CD8-positive, alpha-beta memory T cell (primary cell): ENCODE measurements around the gene ZBTB46. TPM values are rescaled to one million over a fixed set of nuclear protein-coding genes. Genes with fewer than 3 reads are reported as not detected.
A peak's percentile ranks its signal among the peaks of the same experiment; 100 is the strongest.

Experiments
- CTCF ChIA-PET: fragments of 350-600 bp; sonication (Branson Sonifier 250); formaldehyde crosslinking; loops from one replicate; lab custom pipeline; 2021; ENCODE audit warnings: antibody characterized with exemption; lab: Charles Lee
- POLR2A ChIA-PET: fragments of 350-600 bp; sonication (Branson Sonifier 250); formaldehyde crosslinking; loops from one replicate; lab custom pipeline; 2021; ENCODE audit warnings: antibody characterized with exemption; lab: Charles Lee
- DNase-seq, 5 donors: peaks; one replicate each; pipeline versions ENCODE4 v3.0.0 to v3.0.0-alpha.2; 2020 to 2022; ENCODE audit warnings: mixed read lengths in 1 of 5
- H3K27ac ChIP-seq: one replicate; pipeline ENCODE4 v1.7.0; 2013; ENCODE audit warnings: low read depth, mild to moderate bottlenecking, low read length, moderate library complexity
- H3K27me3 ChIP-seq: 2 replicates; pipeline ENCODE4 v1.7.0; 2013; ENCODE audit warnings: low read length, mild to moderate bottlenecking; ENCODE audit not compliant: insufficient read depth, poor library complexity, severe bottlenecking
- H3K36me3 ChIP-seq: 2 replicates; pipeline ENCODE4 v1.7.0; 2013; ENCODE audit warnings: mild to moderate bottlenecking, low read length, moderate library complexity; ENCODE audit not compliant: insufficient read depth
- H3K4me1 ChIP-seq: 2 replicates; pipeline ENCODE4 v1.7.0; 2013; ENCODE audit warnings: mild to moderate bottlenecking, low read length, moderate library complexity; ENCODE audit not compliant: insufficient read depth
- H3K4me3 ChIP-seq: 2 replicates; pipeline ENCODE4 v1.7.0; 2013; ENCODE audit warnings: mild to moderate bottlenecking, low read length
- H3K9me3 ChIP-seq: 2 replicates; pipeline ENCODE4 v1.7.0; 2013; ENCODE audit warnings: mild to moderate bottlenecking, low read length
- H3K27ac Mint-ChIP-seq, 8 donors: one replicate each; pipeline ENCODE4 v1.8.0; 2020 to 2021; ENCODE audit warnings: mixed read lengths in 8 of 8, mild to moderate bottlenecking in 6 of 8, inconsistent platforms in 3 of 8, moderate library complexity in 3 of 8
- H3K27me3 Mint-ChIP-seq, 2 donors: one replicate each; pipeline ENCODE4 v1.8.0; 2020 to 2021; ENCODE audit warnings: mixed read lengths in 2 of 2, mild to moderate bottlenecking in 1 of 2, moderate library complexity in 1 of 2
- H3K36me3 Mint-ChIP-seq, 3 donors: one replicate each; pipeline ENCODE4 v1.8.0; 2020 to 2021; ENCODE audit warnings: mixed read lengths in 3 of 3, inconsistent platforms in 1 of 3, mild to moderate bottlenecking in 1 of 3
- H3K4me1 Mint-ChIP-seq, 3 donors: one replicate each; pipeline ENCODE4 v1.8.0; 2020 to 2021; ENCODE audit warnings: mixed read lengths in 3 of 3, inconsistent platforms in 1 of 3, mild to moderate bottlenecking in 1 of 3
- H3K4me3 Mint-ChIP-seq, 7 donors: one replicate each; pipeline ENCODE4 v1.8.0; 2020 to 2021; ENCODE audit warnings: mixed read lengths in 7 of 7, mild to moderate bottlenecking in 6 of 7, moderate library complexity in 4 of 7, inconsistent platforms in 2 of 7
- H3K9me3 Mint-ChIP-seq, 5 donors: one replicate each; pipeline ENCODE4 v1.8.0; 2020 to 2022; ENCODE audit warnings: mixed read lengths in 5 of 5, mild to moderate bottlenecking in 3 of 5, moderate library complexity in 2 of 5, inconsistent platforms in 1 of 5
- polyA plus RNA-seq: library from polyadenylated mRNA; unstranded; fragments of 300-500 nt; fragmentation: Illumina TruSeq; gene quantifications from one replicate; pipeline ENCODE4 v1.2.3, GENCODE V29; 2021
- total RNA-seq, 2 experiments: library from RNA; stranded (reverse); gene quantifications; one replicate each; pipeline ENCODE4 v1.2.3, GENCODE V29; 2021

The ZBTB46 gene
- total and polyA plus RNA-seq, 3 experiments from 2014 or later: 0.08 to 0.39 (median 0.31) TPM

DNA sequence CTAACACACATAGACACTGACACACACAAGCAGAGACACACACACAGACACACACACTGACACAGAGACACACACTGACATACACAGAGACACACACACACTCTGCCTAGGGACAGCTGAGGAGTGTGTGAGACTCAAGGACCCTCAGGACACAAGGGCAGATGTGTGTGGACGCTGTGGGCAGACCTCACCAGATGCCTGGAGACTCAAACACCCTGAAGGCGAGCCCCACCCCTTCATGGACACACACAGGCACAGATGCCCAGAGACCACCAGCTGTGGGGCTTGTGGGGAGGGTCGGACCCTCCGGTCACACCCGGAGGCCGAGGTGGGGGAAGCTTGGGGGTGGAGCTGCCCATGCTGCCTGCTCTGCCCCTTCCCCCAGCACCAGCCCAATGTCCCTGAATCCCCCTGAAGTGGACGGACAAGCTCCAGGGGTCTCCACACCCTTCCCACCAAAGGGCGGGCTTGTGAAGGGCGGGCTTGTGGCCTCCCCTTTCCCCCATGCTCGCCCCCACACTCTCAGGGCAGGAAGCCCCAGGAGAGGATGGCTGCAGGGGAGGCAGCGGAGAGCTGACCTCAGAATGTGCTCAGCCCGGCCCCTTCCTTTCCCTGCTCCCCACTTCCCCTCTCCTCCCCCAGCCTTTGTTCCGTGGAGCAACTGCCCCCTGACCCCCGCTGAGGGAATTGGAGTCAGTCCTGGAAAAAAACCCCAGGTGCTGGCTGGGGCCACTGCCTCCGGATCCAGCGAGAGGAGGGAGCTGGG is 16.4 kb upstream of the ZBTB46 start:
- peaks cover 4 to 8% (median 4%) of the 10 kb centered on the region in 3 donors for H3K4me1 Mint-ChIP-seq
- ChIA-PET CTCF (no interaction called here), POLR2A (no interaction called here)
- Histone ChIP-seq H3K9me3 (no peaks in the 10 kb centered on the region), H3K4me1 (peaks cover 18% of the 10 kb centered on the region), H3K4me3 (no peak overlapping the region), H3K27ac (peak overlapping the region; percentile 20), H3K36me3 (no peaks in the 10 kb centered on the region), H3K27me3 (peaks cover 33% of the 10 kb centered on the region)
- no peaks in the 10 kb centered on the region for H3K36me3 Mint-ChIP-seq
- no peak overlapping the region for H3K27ac Mint-ChIP-seq
- no peak for DNase-seq
- peaks cover 43% of the 10 kb centered on the region in 2 donors for H3K27me3 Mint-ChIP-seq
- no peaks in the 10 kb centered on the region for H3K9me3 Mint-ChIP-seq
- no peak overlapping the region for H3K4me3 Mint-ChIP-seq

DNA sequence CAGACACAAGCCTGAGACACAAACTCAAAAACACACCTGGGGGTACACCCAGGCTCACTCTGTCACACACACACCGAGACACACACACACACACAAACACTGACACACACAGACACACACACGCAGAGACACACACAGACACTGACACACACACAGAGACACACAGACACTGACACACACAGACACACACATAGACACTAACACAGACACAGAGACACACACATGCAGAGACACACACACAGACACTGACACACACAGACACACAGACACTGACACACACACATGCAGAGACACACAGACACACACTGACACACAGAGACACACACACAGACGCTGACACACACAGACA is 15.8 kb upstream of the ZBTB46 start:
- no peak overlapping the region for H3K4me3 Mint-ChIP-seq
- Histone ChIP-seq H3K4me1 (peaks cover 18% of the 10 kb centered on the region), H3K4me3 (no peak overlapping the region), H3K27ac (peak overlapping the region; percentile 20), H3K27me3 (peaks cover 33% of the 10 kb centered on the region), H3K36me3 (no peaks in the 10 kb centered on the region), H3K9me3 (no peaks in the 10 kb centered on the region)
- no peak for DNase-seq
- H3K9me3 Mint-ChIP-seq: peaks cover 0 to 2% (median 0%) of the 10 kb centered on the region in 5 donors
- H3K36me3 Mint-ChIP-seq: peaks cover 0 to 4% (median 2%) of the 10 kb centered on the region in 3 donors
- H3K4me1 Mint-ChIP-seq: peaks cover 4 to 8% (median 8%) of the 10 kb centered on the region in 3 donors
- H3K27me3 Mint-ChIP-seq: peaks cover 44% of the 10 kb centered on the region in 2 donors
- ChIA-PET POLR2A (no interaction called here), CTCF (no interaction called here)
- H3K27ac Mint-ChIP-seq: no peak overlapping the region

DNA sequence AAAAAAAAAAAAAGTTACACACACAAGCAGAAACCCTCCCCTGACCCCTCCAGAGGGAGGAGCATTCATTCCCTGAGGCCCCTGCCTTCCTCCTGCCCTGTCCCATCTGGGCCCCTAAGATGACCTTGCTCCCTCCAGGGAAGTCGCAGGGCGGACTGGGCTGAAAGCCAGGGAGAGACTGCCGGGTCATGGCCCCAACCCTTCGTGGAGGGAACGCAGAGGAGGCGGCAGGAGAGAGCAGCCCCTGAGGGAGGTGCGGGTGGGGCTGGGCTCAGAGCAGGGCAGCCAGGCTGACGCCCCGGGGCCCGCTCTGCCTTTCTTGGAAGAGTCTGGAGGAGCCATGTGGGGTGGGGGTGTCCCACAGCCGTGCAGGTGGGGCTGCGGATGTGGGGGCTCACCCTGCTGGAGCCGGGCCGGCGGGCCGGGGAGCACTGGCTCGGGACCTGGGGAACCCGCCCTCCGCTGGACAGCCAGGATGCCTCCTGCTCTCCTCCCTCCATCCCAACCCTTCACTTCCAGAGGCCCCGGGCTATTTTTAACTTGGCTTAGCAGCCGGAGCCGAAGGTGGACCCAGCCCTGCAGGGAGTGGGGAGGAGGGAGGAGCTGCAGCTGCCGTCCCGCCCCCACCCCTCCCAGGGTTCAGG is 15.2 kb upstream of the ZBTB46 start:
- ChIA-PET POLR2A (no interaction called here), CTCF (no interaction called here)
- peaks cover 33% of the 10 kb centered on the region for H3K27me3 ChIP-seq
- H3K27me3 Mint-ChIP-seq: peaks cover 40 to 41% of the 10 kb centered on the region in 2 donors
- H3K36me3 ChIP-seq: no peaks in the 10 kb centered on the region
- no peak overlapping the region for H3K4me3 ChIP-seq
- H3K4me1 ChIP-seq: peaks cover 18% of the 10 kb centered on the region
- no peak for DNase-seq
- H3K9me3 ChIP-seq: no peaks in the 10 kb centered on the region
- H3K4me1 Mint-ChIP-seq: peaks cover 4 to 8% (median 8%) of the 10 kb centered on the region in 3 donors
- peak overlapping the region; percentile 38 for H3K27ac ChIP-seq
- peaks cover 0 to 4% (median 2%) of the 10 kb centered on the region in 3 donors for H3K36me3 Mint-ChIP-seq
- peaks cover 0 to 2% (median 0%) of the 10 kb centered on the region in 5 donors for H3K9me3 Mint-ChIP-seq
- H3K4me3 Mint-ChIP-seq: no peak overlapping the region
- no peak overlapping the region for H3K27ac Mint-ChIP-seq

DNA sequence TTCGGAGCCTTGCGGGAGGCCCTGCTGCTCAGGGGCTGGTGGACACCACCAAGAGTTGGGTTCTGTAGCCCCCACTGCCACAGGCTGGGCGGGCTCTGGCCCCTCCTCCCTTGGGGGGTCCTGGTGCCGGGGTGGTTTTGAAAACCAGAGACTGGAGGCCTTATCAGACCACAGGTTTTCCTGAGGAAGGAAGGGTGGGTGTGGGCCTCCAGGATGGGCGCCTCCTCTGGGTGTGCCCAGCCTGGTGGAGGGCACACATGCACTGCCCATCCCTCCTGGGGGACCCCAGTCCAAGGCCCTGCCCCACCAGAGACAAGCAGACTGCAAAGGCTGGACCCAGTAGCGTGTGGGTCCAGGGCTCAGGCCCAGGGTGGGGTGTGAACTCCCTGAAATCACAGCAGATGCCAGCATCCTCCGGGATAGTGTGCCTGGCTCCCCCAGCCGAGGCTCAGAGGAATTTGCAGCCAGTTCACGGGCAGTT is 13.5 kb upstream of the ZBTB46 start:
- H3K4me1 ChIP-seq: peaks cover 18% of the 10 kb centered on the region
- no peaks in the 10 kb centered on the region for H3K9me3 ChIP-seq
- H3K4me1 Mint-ChIP-seq: peaks cover 4 to 8% (median 5%) of the 10 kb centered on the region in 3 donors
- peaks cover 37% of the 10 kb centered on the region in 2 donors for H3K27me3 Mint-ChIP-seq
- peaks cover 0 to 4% (median 2%) of the 10 kb centered on the region in 3 donors for H3K36me3 Mint-ChIP-seq
- no peak for DNase-seq
- no peak overlapping the region for H3K4me3 ChIP-seq
- H3K27ac ChIP-seq: no peak overlapping the region
- H3K9me3 Mint-ChIP-seq: peaks cover 0 to 2% (median 0%) of the 10 kb centered on the region in 5 donors
- no peaks in the 10 kb centered on the region for H3K36me3 ChIP-seq
- ChIA-PET CTCF (no interaction called here), POLR2A (no interaction called here)
- H3K27me3 ChIP-seq: peaks cover 33% of the 10 kb centered on the region
- no peak overlapping the region for H3K4me3 Mint-ChIP-seq
- H3K27ac Mint-ChIP-seq: no peak overlapping the region

DNA sequence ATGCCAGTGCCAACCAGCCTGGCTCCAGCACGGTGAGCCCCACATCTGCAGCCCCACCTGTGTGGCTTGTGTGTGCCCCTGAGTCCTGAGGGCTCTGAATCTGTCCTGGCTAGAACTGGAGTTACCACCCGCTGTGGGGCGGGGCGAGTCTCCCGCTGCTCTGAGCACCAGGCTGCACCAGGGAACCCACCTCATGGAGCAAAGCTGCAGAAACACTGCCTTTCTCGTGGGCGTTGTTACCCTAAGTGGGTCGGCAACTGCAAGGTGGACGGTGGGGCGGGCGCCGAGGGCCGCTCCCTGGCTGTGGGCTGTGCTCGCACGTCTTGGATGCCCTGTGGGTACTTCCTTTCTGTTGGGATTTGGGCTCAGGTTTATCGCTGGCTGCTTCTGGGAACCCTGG is 12.7 kb upstream of the ZBTB46 start:
- Histone ChIP-seq H3K9me3 (no peaks in the 10 kb centered on the region), H3K4me3 (no peak overlapping the region), H3K27ac (no peak overlapping the region), H3K27me3 (peaks cover 33% of the 10 kb centered on the region), H3K36me3 (no peaks in the 10 kb centered on the region), H3K4me1 (peaks cover 18% of the 10 kb centered on the region)
- Mint-ChIP-seq H3K9me3 (peaks cover 0 to 2% (median 0%) of the 10 kb centered on the region in 5 donors), H3K27ac (no peak overlapping the region), H3K27me3 (peaks cover 37% of the 10 kb centered on the region in 2 donors), H3K4me1 (peaks cover 4 to 8% (median 5%) of the 10 kb centered on the region in 3 donors), H3K36me3 (peaks cover 0 to 4% (median 2%) of the 10 kb centered on the region in 3 donors), H3K4me3 (peak overlapping the region in 1 of 7 donors; percentile 12)
- ChIA-PET CTCF (no interaction called here), POLR2A (no interaction called here)
- no peak for DNase-seq

DNA sequence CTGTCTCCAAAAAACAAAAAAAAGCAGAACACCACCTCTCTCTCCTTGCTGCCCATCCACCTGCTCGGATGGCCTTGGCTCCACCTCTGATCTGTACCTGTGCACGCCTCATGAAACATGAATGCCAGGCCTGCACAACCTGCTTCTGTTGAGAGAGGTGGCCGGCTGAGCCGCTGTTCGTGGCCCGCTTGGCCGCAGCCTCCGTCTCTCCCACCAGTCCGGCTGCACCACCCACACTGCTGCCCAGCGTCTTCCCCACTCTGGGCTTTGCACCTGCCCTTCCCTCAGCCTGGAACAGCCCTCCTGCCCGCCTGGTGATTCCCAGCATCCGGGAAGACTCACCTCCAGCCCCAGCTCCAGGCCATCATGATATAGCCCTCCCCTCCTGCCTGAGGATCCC is 12.2 kb upstream of the ZBTB46 start:
- CTCF ChIA-PET: no interaction called here

DNA sequence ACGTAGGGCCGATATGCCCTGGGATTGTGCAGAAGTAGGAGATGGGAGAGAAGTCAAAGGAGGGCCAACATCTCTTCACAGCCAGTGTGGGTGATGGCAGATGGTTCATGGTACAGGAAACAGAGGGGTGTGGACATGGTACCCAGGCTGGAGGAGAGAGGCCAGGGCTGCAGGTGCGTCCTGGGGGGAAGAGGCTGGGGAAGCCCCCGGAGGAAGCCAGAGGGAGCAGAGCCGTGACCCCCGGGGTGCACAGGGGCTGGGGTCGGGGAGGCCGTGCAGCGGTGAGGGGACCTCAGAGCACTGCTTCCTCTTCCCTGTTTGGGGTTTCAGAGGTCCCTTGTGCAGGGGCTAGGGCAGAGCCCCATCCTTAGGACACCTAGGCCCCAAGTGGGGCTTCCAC is 11.2 kb upstream of the ZBTB46 start:
- DNase-seq: no peak
- no peaks in the 10 kb centered on the region for H3K36me3 ChIP-seq
- POLR2A ChIA-PET: no interaction called here
- Mint-ChIP-seq H3K4me1 (peaks cover 4 to 8% (median 5%) of the 10 kb centered on the region in 3 donors), H3K27me3 (peaks cover 37% of the 10 kb centered on the region in 2 donors), H3K9me3 (peaks cover 0 to 2% (median 0%) of the 10 kb centered on the region in 5 donors), H3K27ac (no peak overlapping the region), H3K4me3 (no peak overlapping the region), H3K36me3 (peaks cover 0 to 4% (median 2%) of the 10 kb centered on the region in 3 donors)
- peaks cover 29% of the 10 kb centered on the region for H3K27me3 ChIP-seq
- H3K9me3 ChIP-seq: no peaks in the 10 kb centered on the region
- H3K4me1 ChIP-seq: peaks cover 13% of the 10 kb centered on the region
- CTCF ChIA-PET: no interaction called here
- no peak overlapping the region for H3K27ac ChIP-seq
- H3K4me3 ChIP-seq: no peak overlapping the region

More for the DNA sequence above, 12.2 kb upstream of the ZBTB46 start:
- H3K27ac ChIP-seq: no peak overlapping the region
- DNase-seq: no peak
- H3K9me3 ChIP-seq: no peaks in the 10 kb centered on the region
- H3K27me3 ChIP-seq: peaks cover 33% of the 10 kb centered on the region
- H3K27me3 Mint-ChIP-seq: peaks cover 33 to 37% of the 10 kb centered on the region in 2 donors
- no peaks in the 10 kb centered on the region for H3K36me3 ChIP-seq
- H3K4me1 Mint-ChIP-seq: peaks cover 4 to 8% (median 5%) of the 10 kb centered on the region in 3 donors
- H3K4me1 ChIP-seq: peaks cover 18% of the 10 kb centered on the region
- POLR2A ChIA-PET: no interaction called here
- no peak overlapping the region for H3K27ac Mint-ChIP-seq
- H3K9me3 Mint-ChIP-seq: peaks cover 0 to 2% (median 0%) of the 10 kb centered on the region in 5 donors
- H3K4me3 Mint-ChIP-seq: no peak overlapping the region
- H3K36me3 Mint-ChIP-seq: peaks cover 0 to 4% (median 2%) of the 10 kb centered on the region in 3 donors
- no peak overlapping the region for H3K4me3 ChIP-seq

DNA sequence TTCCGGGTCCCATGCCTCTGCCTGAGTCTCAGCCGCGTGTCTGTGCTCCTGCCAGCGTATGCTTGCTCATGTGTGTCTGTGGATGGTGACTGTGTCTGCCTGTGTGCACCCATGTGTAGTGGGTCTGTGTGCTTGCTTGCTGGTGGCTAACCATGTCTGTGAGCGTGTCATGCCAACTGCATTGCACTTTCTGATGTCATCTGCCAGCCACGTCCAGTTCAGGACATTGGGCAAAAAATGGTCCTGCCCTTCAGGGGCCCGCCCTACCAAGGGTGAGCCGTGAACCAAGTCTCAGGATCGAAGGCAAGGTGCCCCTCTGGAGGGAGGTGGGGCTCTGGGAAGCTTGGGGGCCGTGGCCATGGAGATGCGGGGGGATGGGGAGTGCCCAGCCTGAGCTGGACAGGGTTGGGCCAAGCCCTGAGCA is 9.4 kb upstream of the ZBTB46 start:
- Histone ChIP-seq H3K9me3 (no peaks in the 10 kb centered on the region), H3K27me3 (peaks cover 18% of the 10 kb centered on the region), H3K4me1 (peaks cover 8% of the 10 kb centered on the region), H3K27ac (no peak overlapping the region), H3K36me3 (no peaks in the 10 kb centered on the region), H3K4me3 (no peak overlapping the region)
- no peak overlapping the region for H3K27ac Mint-ChIP-seq
- peaks cover 0 to 4% (median 2%) of the 10 kb centered on the region in 3 donors for H3K36me3 Mint-ChIP-seq
- ChIA-PET CTCF (no interaction called here), POLR2A (no interaction called here)
- peaks cover 4 to 8% (median 5%) of the 10 kb centered on the region in 3 donors for H3K4me1 Mint-ChIP-seq
- no peak for DNase-seq
- H3K4me3 Mint-ChIP-seq: no peak overlapping the region
- peaks cover 29 to 33% of the 10 kb centered on the region in 2 donors for H3K27me3 Mint-ChIP-seq
- H3K9me3 Mint-ChIP-seq: peaks cover 0 to 2% (median 0%) of the 10 kb centered on the region in 5 donors
